SK-N-SH treated with all-trans-retinoic acid at 6 μM for 48 hours (cell line): ENCODE data around the gene ATF1.

Source experiments
- ARNTL ChIP-seq: fragments of 450-650 bp; formaldehyde crosslinking; IDR thresholded peaks from 2 replicates; pipeline ENCODE4 v1.5.0; 2020; ENCODE audit warnings: low read depth, mild to moderate bottlenecking, moderate library complexity, borderline replicate concordance
- CSDC2 ChIP-seq: fragments of 250-450 bp; sonication (Bioruptor Pico); IDR thresholded peaks from 2 replicates; pipeline ENCODE4 v1.5.0; 2020; ENCODE audit warnings: mild to moderate bottlenecking, moderate library complexity
- SNAI2 ChIP-seq: fragments of 250-450 bp; sonication (Bioruptor Pico); IDR thresholded peaks from 2 replicates; pipeline ENCODE4 v1.5.0; 2020; ENCODE audit warnings: mild to moderate bottlenecking, moderate library complexity
- TF ChIP-seq, protein P1 (sequence below): fragments of 250-450 bp; sonication (Bioruptor Pico); IDR thresholded peaks from 2 replicates; pipeline ENCODE4 v1.8.0; 2020; ENCODE audit warnings: mild to moderate bottlenecking, moderate library complexity, borderline replicate concordance

- no peak for TF ChIP-seq SNAI2 (CRISPR knock-in tag)
- TF ChIP-seq, protein P1, sequence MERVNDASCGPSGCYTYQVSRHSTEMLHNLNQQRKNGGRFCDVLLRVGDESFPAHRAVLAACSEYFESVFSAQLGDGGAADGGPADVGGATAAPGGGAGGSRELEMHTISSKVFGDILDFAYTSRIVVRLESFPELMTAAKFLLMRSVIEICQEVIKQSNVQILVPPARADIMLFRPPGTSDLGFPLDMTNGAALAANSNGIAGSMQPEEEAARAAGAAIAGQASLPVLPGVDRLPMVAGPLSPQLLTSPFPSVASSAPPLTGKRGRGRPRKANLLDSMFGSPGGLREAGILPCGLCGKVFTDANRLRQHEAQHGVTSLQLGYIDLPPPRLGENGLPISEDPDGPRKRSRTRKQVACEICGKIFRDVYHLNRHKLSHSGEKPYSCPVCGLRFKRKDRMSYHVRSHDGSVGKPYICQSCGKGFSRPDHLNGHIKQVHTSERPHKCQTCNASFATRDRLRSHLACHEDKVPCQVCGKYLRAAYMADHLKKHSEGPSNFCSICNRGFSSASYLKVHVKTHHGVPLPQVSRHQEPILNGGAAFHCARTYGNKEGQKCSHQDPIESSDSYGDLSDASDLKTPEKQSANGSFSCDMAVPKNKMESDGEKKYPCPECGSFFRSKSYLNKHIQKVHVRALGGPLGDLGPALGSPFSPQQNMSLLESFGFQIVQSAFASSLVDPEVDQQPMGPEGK = no peak
- no peak for TF ChIP-seq CSDC2
- no peak for TF ChIP-seq ARNTL (CRISPR knock-in tag)
These were observed 31.3 kb upstream of the ATF1 start for GRCh38 chr12:50732591-50732990.
